Thoracic aorta (tissue), 2 donors: ENCODE results near the gene TJP3. TPM values are rescaled to one million over a fixed set of nuclear protein-coding genes. Genes with fewer than 3 reads are reported as not detected.

Experiments used
- ATAC-seq: fragments of 150-250 bp; one replicate; pipeline ENCODE4 v1.8.0; 2017; ENCODE audit warnings: low read depth; ENCODE audit not compliant: insufficient number of reproducible peaks, low FRiP score
- DNase-seq: peaks from one replicate; pipeline ENCODE4 v3.0.0-alpha.2; 2020; ENCODE audit warnings: low spot score
- H3K27ac ChIP-seq, 2 donors: fragments of 200-600 bp; sonication (generic); 1 replicate in 1 of 2; 2 replicates in 1 of 2; pipeline ENCODE4 v1.5.1; 2016; ENCODE audit warnings: mild to moderate bottlenecking in 2 of 2, moderate library complexity in 2 of 2
- H3K27me3 ChIP-seq: fragments of 200-600 bp; sonication (generic); replicated peaks from 2 replicates; pipeline ENCODE4 v1.6.0; 2016; ENCODE audit warnings: mild to moderate bottlenecking; ENCODE audit not compliant: insufficient read depth
- H3K36me3 ChIP-seq: fragments of 200-600 bp; sonication (generic); one replicate; pipeline ENCODE4 v1.5.1; 2016
- H3K4me1 ChIP-seq, 2 donors: fragments of 200-600 bp; sonication (generic); 1 replicate in 1 of 2; 2 replicates in 1 of 2; pipeline versions ENCODE4 v1.5.1 to v1.6.0; 2016; ENCODE audit warnings: low read depth in 2 of 2, mild to moderate bottlenecking in 1 of 2; ENCODE audit not compliant: control insufficient read depth in 1 of 2
- H3K4me3 ChIP-seq: fragments of 200-600 bp; sonication (generic); 2 replicates; pipeline ENCODE4 v1.5.1; 2016; ENCODE audit warnings: mild to moderate bottlenecking
- H3K9me3 ChIP-seq: fragments of 200-600 bp; sonication (generic); 2 replicates; pipeline ENCODE4 v1.5.1; 2016
- total RNA-seq, 2 donors: library from RNA; depleted of rRNA; stranded (reverse); fragments of >200 nt; gene quantifications; one replicate each; pipeline versions ENCODE4 v1.1.0 to v1.2.3, GENCODE V29; 2016
- TF ChIP-seq, protein P1 (sequence below): fragments of 200-600 bp; sonication (generic); IDR thresholded peaks from one replicate; pipeline ENCODE4 v1.5.1; 2019; ENCODE audit warnings: antibody characterized with exemption

Gene TJP3
- total RNA-seq, 2 donors from 2014 or later, result 0.41 to 2.1 TPM

DNA sequence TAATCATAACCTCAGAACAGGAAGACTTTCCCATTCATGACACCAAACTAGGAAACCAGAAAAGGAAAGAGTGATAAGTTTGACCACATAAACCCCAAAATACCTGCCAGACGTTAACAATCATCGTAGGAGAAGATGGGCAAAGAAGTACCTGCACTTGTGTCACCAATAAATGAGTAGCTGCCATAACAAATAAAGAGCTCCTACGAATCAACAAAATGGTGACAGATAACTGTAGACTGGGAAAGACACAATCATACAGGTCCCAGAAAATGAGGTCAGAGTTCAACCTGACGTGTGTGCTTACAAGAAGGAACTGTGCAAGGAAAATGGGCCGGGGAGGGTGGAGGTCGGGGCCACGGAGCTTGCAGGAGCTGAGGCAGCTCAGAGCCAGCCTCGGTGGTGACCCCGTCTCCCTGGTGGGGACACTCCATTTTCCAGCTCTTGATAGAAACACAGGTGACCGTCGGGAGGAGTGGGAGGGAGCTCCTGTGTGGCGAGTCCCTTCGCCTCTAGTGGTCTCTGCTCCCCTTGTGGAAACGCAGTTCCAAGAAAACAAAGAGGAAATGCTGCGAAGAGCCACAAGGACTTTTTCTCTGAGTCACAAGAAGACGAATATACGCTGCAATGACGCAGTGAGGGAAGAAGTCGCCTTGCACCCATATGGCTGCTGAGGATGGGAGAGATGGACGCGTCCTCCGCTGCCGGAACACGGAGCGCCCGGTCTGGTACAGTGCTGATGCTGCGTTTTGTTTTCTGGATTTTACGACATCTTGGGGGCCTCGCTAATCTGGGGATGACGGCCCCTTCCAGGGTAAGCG is 17.4 kb upstream of the TJP3 start:
- H3K36me3 ChIP-seq, result no peaks in the 10 kb centered on the region
- H3K4me1 ChIP-seq, result peaks cover 14 to 44% of the 10 kb centered on the region in 2 donors
- H3K9me3 ChIP-seq, result no peaks in the 10 kb centered on the region
- H3K27ac ChIP-seq, result no peak overlapping the region
- ATAC-seq (no peak), DNase-seq (no peak)
- no peaks in the 10 kb centered on the region for H3K27me3 ChIP-seq
- TF ChIP-seq, protein P1, sequence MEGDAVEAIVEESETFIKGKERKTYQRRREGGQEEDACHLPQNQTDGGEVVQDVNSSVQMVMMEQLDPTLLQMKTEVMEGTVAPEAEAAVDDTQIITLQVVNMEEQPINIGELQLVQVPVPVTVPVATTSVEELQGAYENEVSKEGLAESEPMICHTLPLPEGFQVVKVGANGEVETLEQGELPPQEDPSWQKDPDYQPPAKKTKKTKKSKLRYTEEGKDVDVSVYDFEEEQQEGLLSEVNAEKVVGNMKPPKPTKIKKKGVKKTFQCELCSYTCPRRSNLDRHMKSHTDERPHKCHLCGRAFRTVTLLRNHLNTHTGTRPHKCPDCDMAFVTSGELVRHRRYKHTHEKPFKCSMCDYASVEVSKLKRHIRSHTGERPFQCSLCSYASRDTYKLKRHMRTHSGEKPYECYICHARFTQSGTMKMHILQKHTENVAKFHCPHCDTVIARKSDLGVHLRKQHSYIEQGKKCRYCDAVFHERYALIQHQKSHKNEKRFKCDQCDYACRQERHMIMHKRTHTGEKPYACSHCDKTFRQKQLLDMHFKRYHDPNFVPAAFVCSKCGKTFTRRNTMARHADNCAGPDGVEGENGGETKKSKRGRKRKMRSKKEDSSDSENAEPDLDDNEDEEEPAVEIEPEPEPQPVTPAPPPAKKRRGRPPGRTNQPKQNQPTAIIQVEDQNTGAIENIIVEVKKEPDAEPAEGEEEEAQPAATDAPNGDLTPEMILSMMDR, result no peak
- no peak overlapping the region for H3K4me3 ChIP-seq

DNA sequence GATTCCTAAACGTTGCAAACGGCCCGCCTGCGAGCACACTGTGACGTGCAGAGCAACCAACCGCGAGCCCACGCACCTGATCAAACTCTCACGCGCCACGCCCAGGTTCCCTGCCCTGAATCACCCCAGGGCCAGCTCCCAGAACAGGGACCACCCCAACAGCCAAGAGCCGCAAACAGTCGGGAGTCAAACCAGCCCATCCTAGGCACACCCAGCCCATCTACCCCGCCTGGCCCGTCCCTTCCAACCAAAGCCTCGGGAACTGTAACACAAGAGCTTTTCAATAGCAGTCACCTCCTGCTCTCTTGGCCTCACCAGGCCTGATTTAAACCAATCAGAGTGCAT is 16.8 kb upstream of the TJP3 start:
- Histone ChIP-seq H3K36me3 (no peaks in the 10 kb centered on the region), H3K9me3 (no peaks in the 10 kb centered on the region), H3K27me3 (no peaks in the 10 kb centered on the region), H3K4me3 (no peak overlapping the region), H3K27ac (peak overlapping the region in 1 of 2 donors; percentile 82), H3K4me1 (peaks cover 14 to 50% of the 10 kb centered on the region in 2 donors)
- ATAC-seq (no peak), DNase-seq (no peak)
- TF ChIP-seq, protein P1, result no peak

DNA sequence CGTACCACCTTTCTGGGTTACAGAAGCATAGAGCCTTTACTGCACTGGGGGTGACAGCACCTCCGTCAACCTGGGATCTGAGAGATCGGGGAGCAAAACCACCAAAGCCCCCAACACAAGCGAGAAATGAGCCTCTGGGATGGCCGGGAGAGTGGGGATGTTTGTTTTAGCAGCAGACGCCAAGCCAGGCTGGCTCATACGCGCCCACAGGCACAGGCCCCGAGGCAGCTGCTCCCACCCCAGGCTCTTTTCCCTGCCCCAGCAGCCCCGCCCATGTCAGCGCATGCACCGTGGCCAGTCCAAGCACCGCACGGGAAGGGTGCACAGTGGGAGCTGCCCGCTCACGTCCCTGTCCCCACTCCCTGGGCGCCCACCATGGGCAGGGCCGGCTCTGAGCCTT is 16.5 kb upstream of the TJP3 start:
- no peak overlapping the region for H3K4me3 ChIP-seq
- no peak for ATAC-seq
- H3K36me3 ChIP-seq, result no peaks in the 10 kb centered on the region
- peak overlapping the region in 1 of 2 donors; percentile 82 for H3K27ac ChIP-seq
- H3K9me3 ChIP-seq, result no peaks in the 10 kb centered on the region
- H3K4me1 ChIP-seq, result peaks cover 14 to 49% of the 10 kb centered on the region in 2 donors
- TF ChIP-seq, protein P1, result no peak
- no peak for DNase-seq
- H3K27me3 ChIP-seq, result no peaks in the 10 kb centered on the region

DNA sequence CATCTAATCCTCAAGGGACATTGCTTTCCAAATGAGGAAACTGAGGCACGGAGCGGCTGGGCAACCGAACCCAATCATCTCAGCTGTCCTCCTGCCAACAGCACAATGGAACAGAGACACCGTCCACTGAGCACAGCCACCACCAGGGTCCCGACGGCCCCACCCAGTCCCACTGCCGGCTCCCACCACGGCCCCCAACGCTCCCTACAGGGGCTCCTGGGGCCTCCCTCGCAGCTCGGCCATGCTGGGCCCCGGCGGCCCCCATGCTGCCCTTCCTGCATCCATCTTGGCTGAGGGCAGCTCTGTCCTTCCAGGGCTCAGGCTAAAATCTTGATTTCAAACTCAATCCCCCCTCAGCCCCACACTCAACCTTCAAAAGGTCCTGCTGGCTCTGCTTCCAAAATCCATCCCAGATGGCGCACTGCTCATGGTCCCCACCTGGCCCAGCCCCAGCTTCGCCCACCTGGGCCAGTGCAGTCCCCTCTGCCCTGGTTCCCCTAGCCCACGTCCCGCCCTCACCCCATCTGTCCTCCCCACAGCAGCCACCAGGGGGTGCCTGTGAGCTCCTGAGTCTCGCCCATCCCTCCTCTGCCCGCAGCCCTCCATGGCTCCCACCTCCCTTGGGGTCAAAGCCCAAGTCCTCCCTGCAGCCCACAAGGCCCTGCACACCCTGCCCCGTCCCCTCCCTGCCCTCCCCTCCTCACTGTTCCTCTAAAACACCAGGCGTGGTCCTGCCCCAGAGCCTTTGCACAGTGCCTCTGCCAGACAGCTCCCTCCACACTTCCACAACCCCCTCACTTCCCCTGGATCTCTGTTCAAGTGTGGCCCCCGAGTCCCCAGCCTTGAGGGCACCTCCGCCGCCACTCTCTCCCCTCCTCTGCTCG is 15.8 kb upstream of the TJP3 start:
- no peaks in the 10 kb centered on the region for H3K36me3 ChIP-seq
- no peak for DNase-seq
- no peaks in the 10 kb centered on the region for H3K9me3 ChIP-seq
- H3K4me3 ChIP-seq, result peak overlapping the region; percentile 54
- no peaks in the 10 kb centered on the region for H3K27me3 ChIP-seq
- peaks cover 14 to 49% of the 10 kb centered on the region in 2 donors for H3K4me1 ChIP-seq
- TF ChIP-seq, protein P1, result peak; percentile 48
- no peak for ATAC-seq
- H3K27ac ChIP-seq, result peak overlapping the region; percentile 82 to 84
